K562 (cell line): ENCODE results near the gene SIRT2. TPM values are rescaled to one million over a fixed set of nuclear protein-coding genes. Genes with fewer than 3 reads are reported as not detected.

Experiments
- BRD4 ChIP-seq: fragments of 200-600 bp; sonication (generic); IDR thresholded peaks from 2 replicates; pipeline ENCODE4 v1.6.1; 2017; ENCODE audit warnings: inconsistent platforms
- CBX5 ChIP-seq: IDR thresholded peaks from 2 replicates; pipeline ENCODE4 v1.6.1; 2014; ENCODE audit warnings: low read depth, borderline replicate concordance
- EP400 ChIP-seq: fragments of 450-650 bp; IDR thresholded peaks from 2 replicates; pipeline ENCODE4 v1.6.1; 2017; ENCODE audit warnings: antibody characterized with exemption, mild to moderate bottlenecking, moderate library complexity
- HOXB6 ChIP-seq: fragments of 250-450 bp; sonication (Bioruptor Pico); IDR thresholded peaks from 2 replicates; pipeline ENCODE4 v1.5.1; 2022; ENCODE audit warnings: mild to moderate bottlenecking, borderline replicate concordance
- JUNB ChIP-seq: fragments of 450-650 bp; formaldehyde crosslinking; conservative IDR thresholded peaks from 2 replicates; pipeline ENCODE4 v1.4.0; 2020; ENCODE audit warnings: mild to moderate bottlenecking
- KLF1 ChIP-seq: fragments of 450-650 bp; IDR thresholded peaks from 2 replicates; pipeline ENCODE4 v1.6.1; 2016; ENCODE audit warnings: missing genetic modification characterization, missing compliant biosample characterization
- MTA1 ChIP-seq: fragments of 450-650 bp; IDR thresholded peaks from 2 replicates; pipeline ENCODE4 v1.6.1; 2017; ENCODE audit warnings: borderline replicate concordance
- MTA3 ChIP-seq: fragments of 450-650 bp; formaldehyde crosslinking; IDR thresholded peaks from 2 replicates; pipeline ENCODE4 v1.6.1; 2017; ENCODE audit warnings: mild to moderate bottlenecking, borderline replicate concordance
- NR2C1 ChIP-seq, 2 experiments: fragments of 450-650 bp; IDR thresholded peaks; 2 replicates each; pipeline ENCODE4 v1.6.1; 2017; ENCODE audit warnings: mild to moderate bottlenecking in 2 of 2, antibody characterized with exemption in 1 of 2, inconsistent platforms in 1 of 2, missing compliant biosample characterization in 1 of 2, missing genetic modification characterization in 1 of 2
- POLR2AphosphoS2 ChIP-seq: IDR thresholded peaks from 2 replicates; pipeline ENCODE4 v1.6.1; 2012; ENCODE audit warnings: low read length, improper control_type of control experiment
- POLR3A ChIP-seq: IDR thresholded peaks from 2 replicates; pipeline ENCODE4 v1.6.1; 2011; ENCODE audit warnings: borderline replicate concordance, mild to moderate bottlenecking, moderate library complexity; ENCODE audit not compliant: insufficient read length, insufficient read depth; ENCODE audit errors: extremely low read depth
- TEAD2 ChIP-seq: fragments of 450-650 bp; IDR thresholded peaks from 2 replicates; pipeline ENCODE4 v1.6.1; 2016; ENCODE audit warnings: missing genetic modification characterization, control low read depth, missing compliant biosample characterization
- USF2 ChIP-seq: sonication (generic); formaldehyde crosslinking; IDR thresholded peaks from 2 replicates; pipeline ENCODE4 v1.5.0; 2020; ENCODE audit warnings: missing genetic modification reagents
- ZKSCAN8 ChIP-seq: fragments of 200-800 bp; sonication (Bioruptor generic); IDR thresholded peaks from 2 replicates; pipeline ENCODE4 v1.6.1; 2016; ENCODE audit warnings: missing genetic modification characterization, missing compliant biosample characterization
- ZNF165 ChIP-seq: fragments of 250-450 bp; sonication (Bioruptor Pico); IDR thresholded peaks from 2 replicates; pipeline ENCODE4 v1.4.0; 2020; ENCODE audit warnings: borderline replicate concordance
- ZNF316 ChIP-seq: fragments of 450-650 bp; IDR thresholded peaks from 2 replicates; pipeline ENCODE4 v1.6.1; 2016
- polyA plus RNA-seq, 8 experiments: library from polyadenylated mRNA; depleted of rRNA in 4 of 8; stranded (reverse) in 5 of 8; unstranded in 3 of 8; fragments of >200 nt; fragmentation: Nextera tagmentation in 2 of 8; fragmentation: Illumina TruSeq in 1 of 8; extraction: Ambion mirVana in 2 of 8; extraction: Trizol in 1 of 8; gene quantifications; 2 replicates each; pipeline versions ENCODE4 v1.2.1 to v1.2.3, GENCODE V29; 2011 to 2014; ENCODE audit warnings: inconsistent platforms in 1 of 8, missing spikeins in 1 of 8
- total RNA-seq, 7 experiments: library from RNA; depleted of rRNA in 6 of 7; stranded (reverse); fragments of >200 nt in 6 of 7; fragmentation: Illumina TruSeq in 2 of 7; extraction: Trizol in 2 of 7; gene quantifications; 2 replicates each; pipeline versions ENCODE4 v1.2.1 to v1.2.3, GENCODE V29; 2011 to 2021; ENCODE audit warnings: low replicate concordance in 1 of 7
- TF ChIP-seq, protein P1 (sequence below): sonication (generic); formaldehyde crosslinking; IDR thresholded peaks from 2 replicates; pipeline ENCODE4 v1.8.0; 2022; ENCODE audit warnings: missing genetic modification reagents, mild to moderate bottlenecking, borderline replicate concordance
- TF ChIP-seq, protein P2 (sequence below): fragments of 450-650 bp; formaldehyde crosslinking; IDR thresholded peaks from 2 replicates; pipeline ENCODE4 v1.4.0; 2020; ENCODE audit warnings: mild to moderate bottlenecking, moderate library complexity

The SIRT2 gene
- total and polyA plus RNA-seq, 9 of the 15 experiments (the other 6 are each of a cell fraction or from before 2014, with no cell fraction given), result 2.3 to 35.2 (median 22.9) TPM

DNA sequence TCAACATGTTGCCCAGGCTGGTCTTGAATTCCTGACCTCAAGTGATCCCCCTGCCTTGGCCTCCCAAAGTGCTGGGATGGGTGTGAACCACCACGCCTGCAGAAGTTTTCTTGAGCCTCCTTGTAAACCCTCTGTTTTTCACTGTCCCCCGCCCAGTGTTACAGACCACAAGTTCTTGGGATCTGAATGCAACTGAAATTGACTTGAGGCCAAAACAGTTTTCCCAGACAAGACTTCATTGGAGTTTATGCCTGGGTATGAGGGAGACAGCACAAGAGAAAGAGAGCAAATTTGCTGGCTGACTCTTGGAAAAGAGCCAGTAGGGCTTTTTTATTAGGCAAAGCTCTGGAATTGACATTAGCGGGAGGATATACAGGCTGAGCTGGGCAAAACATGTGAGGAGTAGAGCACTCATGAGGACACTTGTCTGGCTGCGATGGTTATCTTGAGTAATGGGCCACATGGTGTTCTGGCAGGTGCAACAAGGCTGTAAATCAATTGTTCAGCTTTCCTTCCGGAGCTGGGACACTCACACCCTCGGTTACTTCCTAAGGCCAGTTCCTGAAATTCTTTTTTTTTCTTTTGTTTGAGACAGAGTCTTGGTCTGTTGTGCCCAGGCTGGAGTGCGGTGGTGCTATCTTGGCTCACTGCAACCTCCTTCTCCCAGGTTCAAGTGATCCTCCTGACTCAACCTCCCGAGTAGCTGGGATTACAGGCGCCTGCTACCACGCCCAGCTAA is 36.9 kb downstream of the SIRT2 start (continued):
- TF ChIP-seq MTA1, result peak; percentile 84; the same call in 1 of the 2 replicates
- TF ChIP-seq, protein P1, sequence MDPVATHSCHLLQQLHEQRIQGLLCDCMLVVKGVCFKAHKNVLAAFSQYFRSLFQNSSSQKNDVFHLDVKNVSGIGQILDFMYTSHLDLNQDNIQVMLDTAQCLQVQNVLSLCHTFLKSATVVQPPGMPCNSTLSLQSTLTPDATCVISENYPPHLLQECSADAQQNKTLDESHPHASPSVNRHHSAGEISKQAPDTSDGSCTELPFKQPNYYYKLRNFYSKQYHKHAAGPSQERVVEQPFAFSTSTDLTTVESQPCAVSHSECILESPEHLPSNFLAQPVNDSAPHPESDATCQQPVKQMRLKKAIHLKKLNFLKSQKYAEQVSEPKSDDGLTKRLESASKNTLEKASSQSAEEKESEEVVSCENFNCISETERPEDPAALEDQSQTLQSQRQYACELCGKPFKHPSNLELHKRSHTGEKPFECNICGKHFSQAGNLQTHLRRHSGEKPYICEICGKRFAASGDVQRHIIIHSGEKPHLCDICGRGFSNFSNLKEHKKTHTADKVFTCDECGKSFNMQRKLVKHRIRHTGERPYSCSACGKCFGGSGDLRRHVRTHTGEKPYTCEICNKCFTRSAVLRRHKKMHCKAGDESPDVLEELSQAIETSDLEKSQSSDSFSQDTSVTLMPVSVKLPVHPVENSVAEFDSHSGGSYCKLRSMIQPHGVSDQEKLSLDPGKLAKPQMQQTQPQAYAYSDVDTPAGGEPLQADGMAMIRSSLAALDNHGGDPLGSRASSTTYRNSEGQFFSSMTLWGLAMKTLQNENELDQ (CRISPR knock-in tag), result no peak
- TF ChIP-seq TEAD2 (tag), result no peak
- TF ChIP-seq, protein P2, sequence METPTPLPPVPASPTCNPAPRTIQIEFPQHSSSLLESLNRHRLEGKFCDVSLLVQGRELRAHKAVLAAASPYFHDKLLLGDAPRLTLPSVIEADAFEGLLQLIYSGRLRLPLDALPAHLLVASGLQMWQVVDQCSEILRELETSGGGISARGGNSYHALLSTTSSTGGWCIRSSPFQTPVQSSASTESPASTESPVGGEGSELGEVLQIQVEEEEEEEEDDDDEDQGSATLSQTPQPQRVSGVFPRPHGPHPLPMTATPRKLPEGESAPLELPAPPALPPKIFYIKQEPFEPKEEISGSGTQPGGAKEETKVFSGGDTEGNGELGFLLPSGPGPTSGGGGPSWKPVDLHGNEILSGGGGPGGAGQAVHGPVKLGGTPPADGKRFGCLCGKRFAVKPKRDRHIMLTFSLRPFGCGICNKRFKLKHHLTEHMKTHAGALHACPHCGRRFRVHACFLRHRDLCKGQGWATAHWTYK (CRISPR knock-in tag), result no peak
- TF ChIP-seq ZNF165 (CRISPR knock-in tag), result no peak
- TF ChIP-seq HOXB6 (CRISPR knock-in tag), result no peak
- TF ChIP-seq BRD4, result no peak
- TF ChIP-seq ZKSCAN8, result no peak
- no peak for TF ChIP-seq NR2C1 (IDR thresholded peaks at IDR 0.05)
- 0 out of 2 replicates have a peak, but pooled peaks have one; percentile 46 for TF ChIP-seq NR2C1 (tag; IDR thresholded peaks at IDR 0.05)
- no peak for TF ChIP-seq CBX5
- no peak for TF ChIP-seq ZNF316
- no peak for TF ChIP-seq POLR3A
- TF ChIP-seq EP400, result peak; percentile 84
- no peak for TF ChIP-seq POLR2AphosphoS2
- 0 out of 2 replicates have a peak, but pooled peaks have one; percentile 34 for TF ChIP-seq USF2 (CRISPR knock-in tag)
- no peak for TF ChIP-seq JUNB (CRISPR knock-in tag)
- TF ChIP-seq MTA3, result peak; percentile 76; the same call in 1 of the 2 replicates
- TF ChIP-seq KLF1, result no peak
